Stimulated activated CD4-positive, alpha-beta T cell treated with anti-CD3 and anti-CD28 coated beads, Interleukin-12 subunit alpha, Interleukin-12 subunit beta, amount 100 ng/mL, for 4 hours (primary cell): Measurements from ENCODE around the gene MAFG.
"Not testable (repeated sequence)": the region's sequence is repeated elsewhere in the genome, so short reads cannot be mapped to it uniquely, and the experiment has no call there.

Experiments
- DNase-seq: peaks from one replicate; pipeline ENCODE4 v3.0.0-alpha.2; 2020

The MAFG gene

GRCh38 chr17:81921996-81922565, 5.5 kb downstream of the MAFG start:
- DNase-seq = no peak

GRCh38 chr17:81921537-81921862, 6.0 kb downstream of the MAFG start:
- DNase-seq = no peak

GRCh38 chr17:81920612-81921536, 6.7 kb downstream of the MAFG start:
- DNase-seq = no peak

- no peak for DNase-seq
These were observed 8.5 kb downstream of the MAFG start for GRCh38 chr17:81918832-81919545.

GRCh38 chr17:81918333-81918669, 9.2 kb downstream of the MAFG start:
- not testable (repeated sequence) for DNase-seq

- peak; percentile 78 for DNase-seq
These were observed 9.8 kb downstream of the MAFG start, which contains the start of gene SIRT7 for GRCh38 chr17:81917565-81918332. Gene SIRT7, minus strand, starts transcription at chr17:81918176. Its CDS starts 45 bp downstream, at chr17:81918131.

GRCh38 chr17:81916234-81917001, 11.1 kb downstream of the MAFG start:
- DNase-seq = no peak

GRCh38 chr17:81915331-81915730, 12.2 kb downstream of the MAFG start:
- no peak for DNase-seq

- no peak for DNase-seq
These were observed 13.3 kb downstream of the MAFG start for GRCh38 chr17:81914103-81914850.

GRCh38 chr17:81913394-81914102, 14.0 kb downstream of the MAFG start:
- no peak for DNase-seq

- DNase-seq = no peak
These were observed 14.9 kb downstream of the MAFG start for GRCh38 chr17:81912441-81913309.

- DNase-seq = no peak
These were observed 15.6 kb downstream of the MAFG start for GRCh38 chr17:81911969-81912368.

- DNase-seq = peak; percentile 92
These were observed 16.1 kb downstream of the MAFG start, which contains the start of gene PCYT2 for GRCh38 chr17:81911277-81911961. Gene PCYT2, minus strand, starts transcription at chr17:81911399. Its CDS starts 44 bp downstream, at chr17:81911355.

GRCh38 chr17:81910840-81911276, 16.7 kb downstream of the MAFG start:
- no peak for DNase-seq

GRCh38 chr17:81909966-81910839, 17.3 kb downstream of the MAFG start:
- no peak for DNase-seq

- no peak for DNase-seq
These were observed 18.3 kb downstream of the MAFG start for GRCh38 chr17:81909231-81909630.

- DNase-seq = no peak
These were observed 18.7 kb downstream of the MAFG start for GRCh38 chr17:81908793-81909192.
